Fibroblast of villous mesenchyme (primary cell): ENCODE data around the gene S1PR4. TPM values are rescaled to one million over a fixed set of nuclear protein-coding genes. Genes with fewer than 3 reads are reported as not detected.

Experiments used
- DNase-seq: peaks from one replicate; pipeline ENCODE4 v3.0.0-alpha.2; 2010; ENCODE audit warnings: low read depth
- H3K4me3 ChIP-seq: 2 replicates; pipeline ENCODE4 v1.5.1; 2011; ENCODE audit warnings: low read depth, mild to moderate bottlenecking, low read length
- CTCF ChIP-seq: IDR thresholded peaks from 2 replicates; pipeline ENCODE4 v1.5.1; 2012; ENCODE audit warnings: low read depth, mild to moderate bottlenecking, low read length; ENCODE audit not compliant: insufficient read depth
- total RNA-seq: library from RNA; depleted of rRNA; stranded (reverse); fragments of >200 nt; gene quantifications from 2 replicates; pipeline ENCODE4 v1.2.3, GENCODE V29; 2012

The S1PR4 gene
- total RNA-seq, 1 donor: not detected

- DNase-seq: no peak
- H3K4me3 ChIP-seq: no peak overlapping the region
- TF ChIP-seq CTCF: no peak
These were observed 32.5 kb upstream of the S1PR4 start for GRCh38 chr19:3145909-3146676.

GRCh38 chr19:3146677-3147100 lies 31.9 kb upstream of the S1PR4 start:
- peak; percentile 70 for TF ChIP-seq CTCF
- no peak for DNase-seq
- H3K4me3 ChIP-seq: no peak overlapping the region

GRCh38 chr19:3148503-3148902 lies 30.1 kb upstream of the S1PR4 start:
- H3K4me3 ChIP-seq: no peak overlapping the region
- no peak for TF ChIP-seq CTCF
- no peak for DNase-seq

- no peak for DNase-seq
- H3K4me3 ChIP-seq: no peak overlapping the region
- TF ChIP-seq CTCF: no peak
These were observed 29.5 kb upstream of the S1PR4 start for GRCh38 chr19:3149089-3149488.

- no peak for DNase-seq
- no peak for TF ChIP-seq CTCF
- H3K4me3 ChIP-seq: no peak overlapping the region
These were observed 28.8 kb upstream of the S1PR4 start for GRCh38 chr19:3149526-3150505.

GRCh38 chr19:3150739-3151329 lies 27.7 kb upstream of the S1PR4 start:
- TF ChIP-seq CTCF: no peak
- no peak overlapping the region for H3K4me3 ChIP-seq
- DNase-seq: no peak
